ENCODE measurements around the gene PELO.

PELO gene

DNA sequence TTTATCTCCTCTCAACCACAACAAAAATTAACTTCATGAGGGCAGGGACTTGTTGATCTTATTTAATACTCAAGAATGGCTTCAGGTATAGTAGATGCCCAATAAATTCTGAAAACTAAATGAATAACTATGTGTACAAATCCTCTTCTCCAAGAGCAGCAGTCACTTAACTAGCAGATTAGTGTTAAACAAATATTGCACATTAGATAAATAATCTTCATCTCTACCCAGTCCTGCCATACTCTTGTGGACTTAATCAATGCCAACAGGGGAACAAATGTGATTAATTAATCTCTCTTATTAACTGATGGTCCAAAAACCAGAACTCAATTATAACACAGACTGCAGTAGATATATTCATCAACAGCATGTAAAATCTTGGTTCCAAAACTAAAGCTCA is 15.0 kb upstream of the PELO start:
- DNase-seq, result no peak

- DNase-seq, result no peak
These were observed 14.4 kb upstream of the PELO start for GRCh38 chr5:52773342-52773741.

GRCh38 chr5:52774005-52774410 is 13.7 kb upstream of the PELO start:
- DNase-seq, result no peak

- no peak for DNase-seq
These were observed 11.6 kb upstream of the PELO start for GRCh38 chr5:52776116-52776515.

DNA sequence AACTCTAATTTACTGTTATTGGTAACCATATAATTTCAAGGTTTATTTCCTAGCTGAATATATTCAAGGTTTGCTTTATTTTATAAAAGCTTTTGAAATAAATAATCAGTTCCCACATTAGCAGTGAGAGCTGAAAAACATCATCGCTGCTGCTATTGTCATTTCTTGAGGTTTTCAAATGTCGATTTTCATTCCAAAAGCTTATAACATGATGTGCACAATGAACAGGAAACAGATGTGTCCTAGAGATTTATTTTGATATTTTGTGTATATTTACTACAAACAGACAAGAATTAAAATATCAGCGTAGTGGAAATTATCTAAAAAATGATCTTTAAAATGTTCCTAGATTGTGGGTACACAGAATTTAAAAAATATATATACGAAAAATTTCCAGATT is 10.5 kb upstream of the PELO start:
- DNase-seq, result no peak

- DNase-seq, result no peak
These were observed 8.9 kb upstream of the PELO start for GRCh38 chr5:52778781-52779180.

GRCh38 chr5:52779213-52779612 is 8.5 kb upstream of the PELO start:
- DNase-seq, result no peak

DNA sequence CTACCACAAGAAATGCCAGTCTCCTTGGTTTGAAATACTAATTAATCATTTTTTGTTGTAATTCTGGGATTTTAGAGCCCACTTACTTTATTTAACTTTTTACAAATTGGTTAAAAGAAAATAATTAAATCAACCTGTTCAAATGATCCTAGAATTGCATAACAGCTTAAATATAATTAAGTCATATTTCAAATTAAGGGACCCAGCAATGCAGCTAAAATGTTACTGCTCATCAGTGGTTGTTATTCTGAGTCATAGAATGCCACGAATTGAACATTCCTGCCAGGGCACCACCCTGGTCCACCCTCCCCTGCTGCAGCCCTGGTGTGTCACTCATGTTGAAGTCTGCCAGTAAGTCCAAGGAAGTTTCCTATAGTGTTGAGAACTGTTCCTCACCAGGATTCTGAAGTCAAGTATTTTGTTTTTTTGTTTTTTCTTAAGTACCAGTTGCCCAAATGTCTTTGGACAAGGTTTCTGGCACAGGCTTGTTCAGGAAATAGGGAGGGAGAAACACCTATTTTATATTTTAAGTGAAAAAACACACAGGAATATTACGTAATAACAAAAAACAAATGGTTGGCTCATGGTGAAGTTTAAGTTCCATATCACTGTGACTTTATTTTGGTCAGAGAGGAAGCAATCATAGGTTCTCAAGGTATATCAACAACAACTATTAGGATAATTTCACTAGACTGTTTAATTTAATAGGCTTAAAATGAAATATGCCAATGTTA is 4.3 kb upstream of the PELO start:
- no peak for DNase-seq

DNA sequence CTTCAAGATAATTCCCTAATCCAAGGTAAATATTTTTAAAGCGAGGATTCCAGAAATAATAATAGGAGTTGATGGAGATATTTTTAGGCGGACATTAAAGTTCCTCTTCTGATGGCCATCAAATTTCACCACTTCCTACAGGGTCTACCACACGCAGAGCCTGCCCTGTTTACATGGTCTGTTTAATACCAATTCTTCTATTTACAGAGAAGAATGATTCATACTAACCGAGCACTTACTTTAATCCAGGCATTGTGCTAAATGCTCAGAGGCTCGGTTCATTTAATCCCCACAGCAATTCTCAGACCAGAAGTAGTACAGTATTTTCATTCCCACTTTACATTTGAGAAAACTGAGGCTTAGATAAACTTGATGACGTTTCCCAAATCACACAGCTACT is 3.0 kb upstream of the PELO start:
- DNase-seq, result no peak

DNA sequence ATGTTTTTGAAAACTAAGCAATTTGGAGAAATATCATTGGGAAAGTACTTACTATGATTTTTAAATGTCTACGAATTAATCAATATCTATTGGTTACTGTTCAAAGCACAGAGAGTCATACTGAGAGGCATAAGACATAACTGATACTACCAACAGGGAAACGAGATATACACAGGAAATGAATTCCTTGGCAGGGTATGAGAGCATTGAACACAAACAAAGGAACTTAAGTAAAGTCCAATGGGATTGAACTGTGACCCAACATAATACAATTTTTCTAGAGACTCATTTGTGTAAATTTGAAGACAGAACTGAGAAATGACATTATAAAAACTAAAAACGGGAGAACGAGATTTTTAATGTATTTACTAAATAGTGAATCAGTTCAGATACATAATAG is 1.3 kb upstream of the PELO start:
- no peak for DNase-seq

DNA sequence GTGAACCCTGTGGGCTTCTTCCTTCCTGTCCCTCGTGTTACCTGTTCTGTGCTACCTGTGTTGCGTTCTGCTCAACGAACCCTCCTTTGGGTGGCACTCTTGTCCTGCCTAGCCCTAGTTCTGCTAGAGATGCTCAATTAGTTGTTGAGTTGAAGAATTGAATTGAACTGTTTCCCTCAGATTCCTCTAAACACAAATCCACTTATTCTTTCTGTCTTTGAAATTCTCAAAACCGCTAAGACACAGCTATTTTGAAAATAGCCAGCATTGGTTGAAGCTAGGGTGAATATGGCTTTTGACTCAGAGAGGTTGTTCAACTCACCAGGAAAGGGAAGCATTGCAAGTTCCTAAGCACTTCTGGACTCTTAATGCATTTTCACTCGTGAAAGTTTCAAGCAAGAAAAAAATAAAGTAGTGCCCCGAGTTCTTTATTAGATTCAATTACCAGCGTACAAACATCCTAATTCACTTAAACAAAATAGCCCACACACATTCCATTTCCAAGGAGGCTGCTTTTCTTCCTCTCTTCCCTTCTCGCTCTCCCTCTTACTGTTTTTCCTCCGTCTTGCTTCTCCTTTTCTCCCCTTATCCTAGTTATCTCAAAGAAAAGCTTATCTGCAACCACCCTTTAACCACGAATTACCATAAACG is 642 bp upstream of the PELO start:
- DNase-seq, result no peak

DNA sequence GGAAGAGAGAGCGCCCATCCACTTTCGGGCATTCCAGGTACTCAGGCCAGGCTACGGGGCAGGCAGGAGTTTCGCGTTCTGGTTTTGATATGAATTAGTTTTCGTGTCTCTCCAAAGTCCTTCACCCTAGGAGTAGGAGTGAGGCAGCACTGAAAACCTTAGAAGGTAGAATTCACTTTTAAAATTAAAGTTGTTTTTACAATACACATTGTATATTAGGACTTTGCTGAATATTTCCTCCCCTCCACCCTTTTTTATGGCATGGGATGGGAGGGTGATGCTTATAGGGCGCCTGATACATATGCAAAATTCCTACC is 747 bp downstream of the PELO start:
- no peak for DNase-seq

- DNase-seq, result no peak
These were observed 1.7 kb downstream of the PELO start for GRCh38 chr5:52789378-52789777.

DNA sequence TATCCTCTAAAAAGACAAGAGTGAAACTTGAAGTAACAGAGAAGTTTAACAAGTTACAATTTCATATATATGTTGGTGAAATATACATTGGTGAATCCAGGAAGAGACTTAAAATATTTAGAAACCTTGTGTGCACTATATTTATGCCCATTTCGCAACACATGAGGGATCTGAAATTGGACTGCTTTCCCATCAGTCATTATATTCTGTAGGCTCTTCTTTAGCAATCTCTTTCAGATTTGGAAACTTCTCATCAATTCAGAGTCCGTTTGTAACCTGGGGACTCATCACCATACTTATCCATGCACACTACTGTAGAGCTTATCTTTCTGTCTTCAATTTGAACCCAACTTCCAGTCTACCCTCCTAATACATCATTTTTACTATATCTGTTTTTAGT is 2.1 kb downstream of the PELO start:
- DNase-seq, result no peak

- no peak for DNase-seq
These were observed 3.6 kb downstream of the PELO start for GRCh38 chr5:52791366-52791765.

DNA sequence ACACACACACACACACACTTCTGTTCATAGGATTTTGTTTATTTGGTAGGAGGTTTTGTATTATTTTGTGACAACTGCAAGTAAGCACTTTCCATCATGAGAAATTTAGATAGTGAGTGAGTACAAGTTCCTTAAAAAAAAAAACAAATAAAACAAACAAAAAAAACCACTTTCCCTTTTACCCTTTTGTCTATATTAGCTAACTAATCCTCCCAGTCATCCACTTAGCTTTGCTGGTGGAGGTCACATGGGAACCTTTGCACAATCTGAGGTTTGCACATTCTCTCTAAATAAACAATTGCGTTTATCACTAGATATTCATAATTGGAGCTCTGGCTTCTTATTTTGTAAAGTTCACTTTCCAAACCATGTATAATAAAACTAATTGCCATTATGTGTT is 6.8 kb downstream of the PELO start:
- no peak for DNase-seq

DNA sequence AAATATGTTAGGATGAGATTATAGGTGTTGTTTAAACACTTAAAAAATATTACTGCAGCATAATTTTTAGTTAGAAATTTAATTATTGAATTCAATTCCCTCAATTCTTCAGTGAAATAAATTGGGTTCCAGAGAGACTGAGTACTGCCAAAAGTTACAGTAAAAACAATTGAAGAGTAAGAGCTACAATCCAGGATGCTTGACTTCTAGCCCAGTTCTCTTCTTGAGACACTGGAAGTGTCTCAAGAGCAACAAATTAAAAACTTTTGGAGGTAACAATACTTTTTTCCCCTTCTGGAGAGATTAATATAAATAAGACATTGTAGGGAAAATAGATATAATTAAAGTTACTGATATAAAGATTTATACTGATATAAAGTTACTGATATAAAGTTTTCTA is 8.3 kb downstream of the PELO start:
- no peak for DNase-seq

DNA sequence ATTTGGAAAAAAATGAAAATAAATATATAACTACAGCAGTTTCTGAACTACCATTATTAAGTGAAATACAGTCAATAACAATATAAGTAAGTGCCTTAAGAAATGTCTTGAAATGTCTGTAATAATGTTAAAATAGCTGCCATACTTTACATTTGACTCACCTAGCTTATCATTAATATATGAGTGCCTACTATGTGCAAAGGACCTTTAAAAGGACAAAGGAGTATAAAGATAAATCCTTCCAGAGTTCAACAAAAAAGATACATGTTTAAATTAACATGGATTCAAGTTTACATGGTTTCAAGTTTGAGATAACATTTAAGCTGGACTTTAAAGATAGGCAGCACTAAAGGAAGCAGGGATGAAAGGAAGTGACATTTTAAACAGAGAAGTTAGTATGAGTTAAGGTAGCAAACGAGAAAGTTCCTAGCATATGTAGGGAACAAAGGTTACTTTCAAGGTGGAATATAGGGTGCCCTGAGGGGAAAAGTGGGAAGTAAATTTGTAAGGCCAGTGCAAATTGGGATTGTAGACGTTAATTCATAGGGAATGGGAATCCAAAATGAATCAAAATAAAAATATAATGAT is 8.9 kb downstream of the PELO start:
- DNase-seq, result no peak

GRCh38 chr5:52798938-52799337 is 11.2 kb downstream of the PELO start:
- no peak for DNase-seq

DNA sequence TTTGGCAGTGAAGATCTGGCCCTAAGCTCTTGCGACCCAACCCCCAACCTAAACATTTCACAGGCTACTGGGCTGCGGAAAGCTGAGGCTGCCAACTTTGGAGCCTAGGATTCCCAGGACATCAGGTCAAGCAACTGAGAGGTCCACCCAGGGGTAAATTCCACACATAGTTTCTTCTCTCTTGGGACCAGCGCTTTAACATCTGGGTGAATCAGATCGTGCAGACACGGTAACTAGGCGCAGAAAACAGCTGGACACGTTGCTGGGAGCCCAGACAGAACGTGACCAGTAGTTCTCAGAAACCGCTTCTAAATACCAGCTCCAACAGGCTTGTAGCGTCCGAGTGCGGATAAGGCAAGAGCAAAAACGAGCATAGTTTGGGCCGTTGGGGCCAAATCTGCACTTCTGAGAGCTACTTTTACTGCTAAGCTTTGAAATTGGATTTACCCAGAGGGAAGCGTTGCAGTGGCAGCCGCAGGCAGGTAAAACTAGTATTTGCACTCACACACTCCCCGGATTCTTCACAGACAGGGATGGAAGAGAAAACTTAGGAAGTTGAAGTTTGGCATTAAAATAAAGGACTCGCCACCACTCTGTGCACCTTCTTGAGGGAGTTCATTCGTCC is 11.8 kb downstream of the PELO start:
- DNase-seq, result no peak

DNA sequence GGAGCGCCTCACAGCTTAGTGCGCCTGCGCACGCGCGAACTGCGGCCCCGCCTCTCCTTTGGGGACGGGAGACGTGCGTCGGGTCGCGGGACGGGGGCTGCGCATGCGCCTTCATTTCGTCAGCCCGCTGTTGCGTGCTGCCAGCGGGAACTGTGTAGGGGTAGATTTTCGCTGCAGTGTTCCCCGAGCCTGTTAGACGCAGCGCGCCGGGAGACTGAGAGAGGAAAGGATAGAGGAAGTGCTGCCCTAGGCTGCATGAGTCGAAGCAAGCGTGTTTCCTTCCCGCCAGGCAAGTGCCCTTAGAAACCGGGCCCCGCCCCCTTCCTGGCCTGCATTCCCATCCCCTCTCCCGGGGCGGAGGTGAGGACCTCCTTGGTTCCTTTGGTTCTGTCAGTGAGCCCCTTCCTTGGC is 12.3 kb downstream of the PELO start:
- peak; percentile 47 for DNase-seq

- DNase-seq, result peak; percentile 5
These were observed 12.9 kb downstream of the PELO start for GRCh38 chr5:52800394-52801213.

DNA sequence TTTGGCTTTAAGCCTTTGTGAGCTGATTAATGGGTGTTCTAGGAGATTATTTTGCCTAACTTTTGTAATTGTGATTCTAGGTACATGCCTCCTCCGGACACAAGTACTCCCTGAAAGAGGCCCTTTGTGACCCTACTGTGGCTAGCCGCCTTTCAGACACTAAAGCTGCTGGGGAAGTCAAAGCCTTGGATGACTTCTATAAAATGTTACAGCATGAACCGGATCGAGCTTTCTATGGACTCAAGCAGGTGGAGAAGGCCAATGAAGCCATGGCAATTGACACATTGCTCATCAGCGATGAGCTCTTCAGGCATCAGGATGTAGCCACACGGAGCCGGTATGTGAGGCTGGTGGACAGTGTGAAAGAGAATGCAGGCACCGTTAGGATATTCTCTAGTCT is 13.6 kb downstream of the PELO start:
- no peak for DNase-seq
